ENCODE data around the gene ODC1.

- TF ChIP-seq CTCF (conservative IDR thresholded peaks at IDR 0.05; ENCODE audit: low read depth, low read length) (no peak), POLR2A (IDR thresholded peaks at IDR 0.05; ENCODE audit: low read depth, low read length) (no peak), MAZ (IDR thresholded peaks at IDR 0.05; ENCODE audit: borderline replicate concordance, low read depth, low read length) (no peak), RAD21 (IDR thresholded peaks at IDR 0.05; ENCODE audit: low read length) (no peak), BHLHE40 (IDR thresholded peaks at IDR 0.05; ENCODE audit: low read depth, low read length) (no peak), USF2 (IDR thresholded peaks at IDR 0.05; ENCODE audit: low read depth, low read length) (no peak), CHD1 (IDR thresholded peaks at IDR 0.05; ENCODE audit: low read depth, low read length) (no peak), MXI1 (IDR thresholded peaks at IDR 0.05; ENCODE audit: borderline replicate concordance, low read depth, low read length) (no peak), NFE2L2 (IDR thresholded peaks at IDR 0.05; ENCODE audit: low read depth, low read length) (no peak), SMC3 (IDR thresholded peaks at IDR 0.05; ENCODE audit: low read depth, low read length) (no peak)
These were observed 14.7 kb downstream of the ODC1 start for GRCh38 chr2:10433264-10433946.

Data from IMR-90 (cell line).